NCI-H1930 (cell line): ENCODE measurements around the gene ANKRD18A.

Source experiments
- DNase-seq, 2 experiments: peaks; one replicate each; lab custom pipeline; 2025; lab: John Stamatoyannopoulos, UW

The ANKRD18A gene

DNA sequence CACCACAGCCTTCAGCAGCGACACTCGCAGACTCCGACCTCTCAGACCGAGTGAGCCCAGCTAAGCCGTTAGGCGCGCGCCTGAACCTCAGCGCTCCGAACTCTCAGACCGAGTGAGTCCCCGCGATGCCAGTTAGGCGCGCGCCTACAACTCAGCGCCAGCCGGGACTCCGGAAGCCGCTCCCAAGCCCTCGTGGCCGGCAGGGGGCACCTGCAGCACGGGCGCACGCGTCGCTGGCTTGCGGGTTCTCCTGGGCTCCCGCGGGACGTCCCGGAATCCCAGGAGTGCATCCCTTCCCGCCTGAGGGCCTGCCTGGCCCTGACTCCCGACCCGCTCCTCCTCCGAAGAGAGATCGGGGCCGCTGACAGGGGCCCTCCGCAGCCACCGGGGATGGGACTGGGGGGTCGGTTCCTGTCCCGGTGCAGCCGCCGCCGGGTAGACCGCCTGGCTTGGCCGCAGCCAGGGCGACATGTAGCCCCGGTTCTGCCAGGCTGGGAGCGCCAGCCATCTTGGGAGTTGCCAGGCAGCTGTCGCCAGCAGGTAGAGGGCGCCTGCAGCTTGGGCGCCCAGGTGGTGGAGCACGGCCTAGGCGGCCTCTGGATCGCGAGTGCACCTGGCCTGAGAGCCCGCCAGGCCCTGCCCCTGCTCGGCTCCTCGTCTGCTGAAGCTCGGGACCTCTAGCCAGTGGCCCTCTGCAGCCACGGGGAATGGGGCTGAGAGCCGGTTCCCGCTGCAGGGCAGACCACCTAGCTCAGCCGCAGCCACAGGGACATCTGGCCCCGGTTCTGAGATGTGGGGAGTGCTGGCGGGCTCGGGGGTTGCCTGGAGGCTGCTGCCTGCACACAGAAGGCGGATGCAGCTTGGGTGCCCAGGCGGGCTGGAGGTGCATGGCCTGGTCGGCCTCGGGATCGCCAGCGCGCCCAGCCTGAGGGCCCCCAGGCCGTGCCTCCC is at the start of gene ANKRD18A:
TSS of gene ANKRD18A (minus strand) at position 114 of the 951 bp plus-strand sequence. CDS start 311 bp downstream, outside the sequence.
- DNase-seq = peak; percentile 94 to 96

GRCh38 chr9:38668791-38669466 is 48.5 kb upstream of the ANKRD18A start:
- no peak for DNase-seq

DNA sequence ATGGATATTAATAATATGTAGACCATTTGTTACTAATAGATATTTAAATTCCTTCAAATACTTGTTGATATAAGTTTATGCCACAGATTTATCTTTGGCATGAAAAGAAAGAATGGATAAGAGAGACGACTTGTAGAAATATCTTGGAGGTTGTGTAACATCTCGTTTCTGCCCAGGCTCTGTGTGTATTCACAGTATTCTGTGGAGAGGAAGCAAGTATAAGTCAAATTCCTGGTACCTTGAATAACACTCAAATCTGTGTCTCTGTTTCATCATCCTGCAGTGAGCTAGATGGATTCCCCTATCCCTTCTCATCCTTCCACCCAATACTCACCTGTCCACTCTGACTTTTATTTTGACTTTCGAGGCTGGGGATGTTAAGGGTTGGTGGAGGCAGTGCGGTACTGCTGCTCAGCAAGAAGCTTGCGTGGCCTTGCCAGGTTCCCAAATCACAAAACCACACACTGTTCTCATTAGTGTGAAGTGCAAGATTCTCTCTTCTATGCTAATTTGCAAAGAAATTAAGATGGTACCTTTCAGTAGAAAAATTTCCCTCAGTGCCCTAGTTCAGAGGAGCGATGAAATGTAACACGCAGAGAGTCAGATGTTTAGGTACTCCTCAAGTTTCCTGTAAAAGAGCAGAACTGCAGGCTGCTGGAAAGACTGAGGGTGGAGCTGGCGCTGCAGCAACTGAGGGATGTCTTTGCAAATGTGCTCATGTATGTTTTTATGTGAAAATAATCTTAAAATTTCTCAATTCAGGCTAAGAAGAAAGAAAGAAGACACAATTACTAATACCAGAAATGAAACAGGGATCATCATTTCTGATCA is 42.6 kb upstream of the ANKRD18A start:
- DNase-seq = no peak

GRCh38 chr9:38659538-38659937 is 39.1 kb upstream of the ANKRD18A start:
- no peak for DNase-seq

GRCh38 chr9:38656896-38657295 is 36.5 kb upstream of the ANKRD18A start:
- DNase-seq = no peak

DNA sequence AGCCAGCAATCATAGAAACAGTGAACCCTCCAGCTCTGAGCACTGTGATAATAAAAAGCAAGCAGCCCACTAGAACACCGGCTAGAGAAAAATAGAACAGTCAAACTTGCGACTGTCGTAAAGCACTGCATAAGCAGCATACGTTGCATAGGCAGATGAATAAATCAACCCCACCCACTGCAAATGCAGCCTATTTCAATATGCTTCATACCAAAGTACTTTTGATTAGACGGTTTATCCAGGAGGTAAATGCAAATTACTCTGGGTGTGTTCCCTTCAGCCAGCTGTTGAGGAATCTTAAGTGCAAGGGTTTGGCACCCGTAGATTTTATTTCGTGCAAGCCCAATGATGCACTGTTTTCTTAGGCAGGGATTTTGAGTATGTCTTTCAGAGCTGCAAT is 32.1 kb upstream of the ANKRD18A start:
- DNase-seq = no peak

GRCh38 chr9:38652044-38652443 is 31.6 kb upstream of the ANKRD18A start:
- no peak for DNase-seq

DNA sequence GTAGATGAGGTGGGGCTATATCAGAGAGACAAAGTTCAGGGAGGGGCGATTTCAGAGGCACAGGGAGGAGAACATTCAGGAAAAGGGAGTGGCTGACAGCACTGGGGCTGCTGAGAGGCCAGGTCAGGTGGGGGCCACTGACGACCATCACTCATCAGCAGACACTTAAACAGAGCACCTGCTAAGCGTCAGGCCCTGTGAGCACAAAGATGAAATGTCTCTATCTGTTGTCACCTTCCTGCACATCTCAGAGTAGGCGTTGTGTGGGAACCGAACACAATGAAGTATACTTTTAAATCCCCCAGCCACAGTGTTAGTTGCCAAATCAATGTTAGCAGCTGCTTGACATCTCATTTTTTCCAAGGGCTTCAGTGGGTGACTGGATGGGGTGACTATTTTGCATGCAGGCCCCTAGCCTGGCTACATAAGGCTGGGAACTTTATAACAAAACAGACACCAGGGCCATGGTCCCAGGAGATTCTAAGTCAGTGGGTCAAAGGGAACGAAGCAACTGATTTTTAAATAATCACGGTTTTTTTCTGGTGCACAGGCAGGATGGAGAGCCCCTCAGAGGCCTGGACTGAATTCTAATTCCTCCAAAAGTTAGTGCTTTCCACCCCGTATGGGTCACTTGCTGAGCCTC is 31.1 kb upstream of the ANKRD18A start:
- no peak for DNase-seq

DNA sequence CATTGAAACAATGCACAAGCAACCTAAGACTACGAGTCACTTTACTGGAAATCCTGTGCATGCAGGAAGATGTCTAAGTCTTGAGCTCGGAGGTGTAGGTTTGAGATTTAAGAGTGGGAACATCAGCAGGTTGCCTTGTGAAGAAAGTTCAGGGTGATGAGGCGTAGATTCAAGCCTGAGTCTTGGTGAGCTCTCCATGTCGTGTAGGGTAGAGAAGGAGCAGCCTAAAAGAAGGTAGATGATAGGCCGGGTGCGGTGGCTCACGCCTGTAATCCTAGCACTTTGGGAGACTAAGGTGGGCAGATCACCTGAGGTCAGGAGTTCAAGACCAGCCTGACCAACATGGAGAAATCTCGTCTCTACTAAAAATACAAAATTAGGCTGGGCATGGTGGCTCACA is 30.2 kb upstream of the ANKRD18A start:
- DNase-seq = no peak

GRCh38 chr9:38649731-38650363 is 29.5 kb upstream of the ANKRD18A start:
- DNase-seq = no peak

- DNase-seq = no peak
Observed at GRCh38 chr9:38644601-38645000, 24.2 kb upstream of the ANKRD18A start.

DNA sequence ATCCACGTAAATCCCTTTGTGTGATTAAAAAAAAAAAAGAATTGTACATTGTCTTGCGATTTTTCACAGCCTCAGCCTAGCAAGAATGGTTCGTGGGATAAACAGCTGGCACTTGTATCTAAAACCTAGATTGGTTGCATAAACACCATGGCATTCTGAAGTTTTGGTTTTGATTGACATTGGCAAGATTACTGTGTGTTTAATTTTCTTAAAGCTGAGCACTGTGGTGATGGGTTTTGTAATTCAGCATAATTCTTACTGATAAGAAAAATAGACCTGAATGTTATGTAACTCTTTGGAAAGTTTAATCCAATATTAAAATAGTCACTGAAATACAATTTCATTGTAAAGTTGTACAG is 23.4 kb upstream of the ANKRD18A start:
- DNase-seq = no peak

DNA sequence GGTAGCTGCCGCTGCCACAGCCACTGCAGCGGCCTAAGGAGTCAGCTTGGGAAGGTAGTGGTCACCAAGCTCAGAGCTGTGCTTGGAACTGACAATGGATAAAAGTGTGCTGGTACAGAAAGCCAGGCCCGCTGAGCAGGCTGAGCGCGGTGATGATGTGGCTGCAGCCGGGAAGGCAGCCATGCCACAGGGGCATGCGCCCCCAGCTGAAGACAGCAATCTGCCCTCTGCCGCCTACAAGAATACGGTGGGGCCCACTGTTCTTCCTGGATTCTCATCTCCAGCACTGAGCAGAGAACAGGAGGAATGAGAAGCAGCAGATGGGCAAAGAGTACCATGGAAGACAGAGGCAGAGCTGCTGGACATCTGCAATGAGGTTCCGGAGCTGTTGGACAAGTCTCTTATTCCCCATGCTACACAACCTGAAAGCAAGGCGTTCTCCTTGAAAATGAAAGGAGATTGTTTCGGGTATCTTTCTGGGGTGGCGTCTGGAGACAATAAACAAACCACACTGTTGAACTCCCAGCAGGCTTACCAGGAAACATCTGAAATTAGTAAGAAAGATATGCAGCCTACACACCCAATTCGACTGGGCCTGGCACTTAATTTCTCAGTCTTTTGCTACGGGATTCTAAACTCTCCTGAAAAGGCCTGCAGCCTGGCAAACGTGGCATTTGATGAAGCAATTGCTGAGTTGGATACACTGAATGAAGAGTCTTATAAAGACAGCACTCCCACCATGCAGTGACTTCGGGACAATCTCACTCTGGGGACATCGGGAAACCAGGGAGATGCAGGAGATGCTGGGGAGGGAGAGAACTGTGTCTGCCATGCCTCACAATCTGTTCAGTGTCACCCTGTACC is 22.8 kb upstream of the ANKRD18A start:
- no peak for DNase-seq

DNA sequence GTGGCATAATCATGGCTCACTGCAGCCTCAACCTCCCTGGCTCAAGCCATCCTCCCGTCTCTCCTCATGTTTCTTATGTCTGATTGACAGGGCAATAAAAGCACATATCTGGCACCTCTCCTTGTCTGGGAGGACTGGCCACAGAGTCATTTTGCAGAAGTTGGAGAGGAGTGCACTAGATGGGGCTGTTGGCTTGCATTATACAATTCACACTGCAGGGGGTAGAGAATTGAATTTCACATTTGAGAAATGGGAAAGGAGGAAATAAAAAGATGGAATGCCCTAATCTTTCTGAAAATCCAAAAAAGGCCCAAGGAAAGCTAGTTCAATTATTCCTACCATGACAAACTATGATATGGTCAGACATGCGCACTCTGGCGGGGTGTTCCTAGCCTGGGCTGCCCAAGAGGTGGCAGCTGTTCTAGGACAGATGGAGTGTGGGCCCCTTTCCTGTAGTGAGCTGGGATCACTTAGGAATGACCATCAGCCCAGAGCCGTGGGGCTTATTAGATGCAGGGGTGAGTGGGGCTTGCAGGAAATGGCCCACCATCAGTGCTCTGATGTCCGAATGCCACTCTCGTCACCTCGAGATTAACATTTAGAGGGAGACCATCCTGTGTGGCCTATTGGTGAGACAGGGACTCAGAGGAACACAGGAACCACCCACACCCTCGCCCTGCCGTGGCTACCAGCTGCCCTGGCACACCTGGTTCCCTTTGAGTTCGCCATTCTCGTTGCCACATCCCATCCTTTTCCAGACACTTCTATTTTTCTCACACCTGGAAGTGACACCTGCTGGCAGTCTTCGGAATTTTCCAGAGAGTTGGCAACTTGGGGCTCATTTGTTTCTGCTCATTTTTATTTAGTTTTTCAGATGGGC is 21.8 kb upstream of the ANKRD18A start:
- DNase-seq = peak; percentile 15 to 40

GRCh38 chr9:38641142-38641541 is 20.7 kb upstream of the ANKRD18A start:
- DNase-seq = no peak

- no peak for DNase-seq
Observed at GRCh38 chr9:38639577-38639940, 19.2 kb upstream of the ANKRD18A start.

DNA sequence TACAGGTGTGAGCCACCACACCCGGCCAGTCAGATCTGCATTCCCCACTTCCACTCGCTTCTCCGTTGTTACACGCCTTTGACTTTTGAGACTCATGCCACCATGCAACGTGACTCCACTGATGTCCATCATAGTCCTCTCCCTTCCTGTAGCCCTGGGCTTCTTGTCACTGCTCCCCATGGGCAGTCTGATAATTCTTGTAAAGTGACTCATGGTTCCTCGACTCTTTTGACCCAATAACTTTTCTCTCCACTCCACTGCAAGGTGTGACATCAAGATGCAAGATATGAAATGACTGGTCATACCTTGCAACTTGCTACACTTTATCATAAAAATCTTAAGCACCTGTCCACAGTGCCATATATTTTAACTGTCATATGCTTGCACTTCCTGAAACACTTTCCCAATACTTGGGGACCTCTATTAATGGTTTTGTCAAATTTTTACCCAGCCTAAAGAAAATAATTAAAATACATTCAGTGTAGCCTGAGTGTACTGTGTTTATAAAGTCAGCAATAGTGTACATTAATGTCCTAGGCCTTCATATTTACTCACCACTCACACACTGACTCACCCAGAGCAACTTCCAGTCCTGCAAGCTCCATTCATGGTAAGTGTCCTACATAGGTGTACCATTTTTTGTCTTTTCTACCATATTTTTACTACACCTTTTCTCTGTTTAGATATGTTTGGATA is 18.6 kb upstream of the ANKRD18A start:
- DNase-seq = no peak

GRCh38 chr9:38634315-38634714 is 13.9 kb upstream of the ANKRD18A start:
- DNase-seq = no peak

DNA sequence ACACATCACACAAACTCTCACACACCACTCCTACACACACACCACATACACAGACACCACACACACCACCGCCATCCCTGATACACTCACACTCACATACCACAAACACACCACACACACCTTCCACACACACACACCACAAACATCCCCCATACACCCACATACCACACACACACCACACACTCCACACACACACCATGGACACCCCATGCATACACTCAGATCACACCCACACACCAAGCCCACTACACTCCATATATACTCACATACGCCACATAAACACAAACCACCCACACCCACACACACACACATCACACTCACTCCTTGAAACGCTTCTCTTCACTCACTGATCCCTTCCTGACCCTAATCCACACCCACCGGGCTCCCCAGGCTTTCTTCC is 9.1 kb upstream of the ANKRD18A start:
- DNase-seq = no peak
